ENCODE measurements around the gene NACAD.
"Not testable (repeated sequence)": the region's sequence is repeated elsewhere in the genome, so short reads cannot be mapped to it uniquely, and the experiment has no call there.

NACAD gene

GRCh38 chr7:45050198-45050597, 38.6 kb downstream of the NACAD start:
- no peak for DNase-seq

GRCh38 chr7:45048748-45049147, 40.0 kb downstream of the NACAD start:
- DNase-seq: no peak

DNA sequence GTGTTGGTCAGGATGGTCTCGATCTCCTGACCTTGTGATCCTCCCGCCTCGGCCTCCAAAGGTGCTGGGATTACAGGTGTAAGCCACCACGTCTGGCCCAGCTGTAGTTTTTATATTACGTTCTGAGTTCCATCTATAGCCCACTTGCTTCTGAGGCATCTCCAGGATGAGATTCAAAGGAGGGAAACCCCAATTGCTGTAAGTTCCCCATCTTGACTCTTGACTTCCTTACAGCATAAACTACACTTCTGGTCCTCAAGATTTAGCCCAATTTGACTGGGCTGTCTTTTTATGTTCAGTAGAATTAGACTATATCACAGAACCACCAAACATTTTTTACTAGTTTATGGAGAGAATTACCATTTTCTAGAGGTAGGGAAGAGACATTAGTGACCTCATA, 44.4 kb downstream of the NACAD start:
- no peak for DNase-seq

GRCh38 chr7:45039106-45039505, 49.7 kb downstream of the NACAD start:
- DNase-seq: no peak

- DNase-seq: no peak
Observed at GRCh38 chr7:45037876-45038275, 50.9 kb downstream of the NACAD start.

GRCh38 chr7:45036796-45037195, 52.0 kb downstream of the NACAD start:
- no peak for DNase-seq

DNA sequence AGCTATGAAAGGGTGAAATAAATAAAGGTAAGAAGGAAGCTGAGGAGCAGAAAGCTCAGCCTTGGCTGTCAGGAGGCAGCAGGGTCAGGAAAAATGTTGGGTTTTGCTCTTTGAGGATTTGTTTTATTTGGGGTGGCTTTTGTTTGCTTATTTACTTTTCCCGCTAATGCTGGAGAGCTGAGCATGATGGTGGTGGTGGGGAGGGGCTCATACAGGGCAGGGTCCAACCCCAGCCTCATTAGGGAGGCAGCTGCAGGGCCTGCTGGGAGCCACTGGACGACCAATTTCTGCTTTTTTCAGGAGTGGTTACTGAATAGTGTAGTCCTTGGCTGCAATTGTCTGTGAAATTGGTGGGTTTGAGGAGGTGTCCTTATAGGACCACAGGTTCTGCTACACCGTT, 52.5 kb downstream of the NACAD start:
- DNase-seq: no peak

GRCh38 chr7:45035893-45036292, 52.9 kb downstream of the NACAD start:
- no peak for DNase-seq

- DNase-seq: no peak
Observed at GRCh38 chr7:45035371-45035770, 53.4 kb downstream of the NACAD start.

- DNase-seq: not testable (repeated sequence)
Observed at GRCh38 chr7:45034710-45035109, 54.1 kb downstream of the NACAD start.

DNA sequence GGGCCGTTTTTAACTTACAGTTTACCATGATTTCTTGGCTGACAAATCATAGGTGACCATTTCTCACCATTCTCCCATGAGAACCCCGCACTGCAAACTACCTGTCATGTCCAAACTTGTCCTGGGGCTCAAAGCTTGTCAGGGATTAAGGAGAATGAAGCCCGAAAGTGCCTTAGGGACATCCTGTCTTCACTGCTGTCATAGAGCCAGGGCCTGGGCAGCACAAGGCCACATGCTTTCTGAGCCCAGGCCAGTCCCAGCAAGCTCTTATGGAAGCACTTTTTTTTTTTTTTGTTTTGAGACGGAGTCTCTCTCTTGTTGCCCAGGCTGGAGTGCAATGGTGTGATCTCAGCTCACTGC, 54.9 kb downstream of the NACAD start:
- DNase-seq: no peak

GRCh38 chr7:45033261-45033930, 55.4 kb downstream of the NACAD start:
- DNase-seq: no peak

DNA sequence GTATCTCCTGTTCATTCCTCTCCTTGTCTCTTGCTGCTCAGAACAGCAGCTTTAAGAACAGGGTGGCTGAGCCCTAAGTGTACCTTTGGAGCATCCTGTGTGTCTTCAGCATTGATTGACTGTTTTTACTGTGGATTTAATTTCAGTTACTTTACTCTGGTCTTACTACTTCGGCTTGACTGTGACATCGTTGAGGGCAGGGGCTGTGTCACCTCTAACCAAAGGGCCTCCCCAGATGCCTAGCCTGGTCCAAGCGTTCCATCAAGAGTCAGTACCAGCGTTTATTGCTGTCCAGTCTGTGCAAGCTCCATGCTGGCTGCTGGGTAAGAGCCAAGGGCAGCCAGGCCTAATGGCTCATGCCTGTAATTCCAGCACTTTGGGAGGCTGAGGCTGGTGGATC, 56.3 kb downstream of the NACAD start:
- no peak for DNase-seq

GRCh38 chr7:45031829-45032228, 56.9 kb downstream of the NACAD start:
- no peak for DNase-seq
